HG03196 (cell line): Measurements from ENCODE around the gene TMCC2.

Source experiments
- ATAC-seq: cut with Tn5 transposase; IDR thresholded peaks from one replicate; pipeline ENCODE4 v1.9.1; 2021; ENCODE audit not compliant: unreplicated experiment

The TMCC2 gene

DNA sequence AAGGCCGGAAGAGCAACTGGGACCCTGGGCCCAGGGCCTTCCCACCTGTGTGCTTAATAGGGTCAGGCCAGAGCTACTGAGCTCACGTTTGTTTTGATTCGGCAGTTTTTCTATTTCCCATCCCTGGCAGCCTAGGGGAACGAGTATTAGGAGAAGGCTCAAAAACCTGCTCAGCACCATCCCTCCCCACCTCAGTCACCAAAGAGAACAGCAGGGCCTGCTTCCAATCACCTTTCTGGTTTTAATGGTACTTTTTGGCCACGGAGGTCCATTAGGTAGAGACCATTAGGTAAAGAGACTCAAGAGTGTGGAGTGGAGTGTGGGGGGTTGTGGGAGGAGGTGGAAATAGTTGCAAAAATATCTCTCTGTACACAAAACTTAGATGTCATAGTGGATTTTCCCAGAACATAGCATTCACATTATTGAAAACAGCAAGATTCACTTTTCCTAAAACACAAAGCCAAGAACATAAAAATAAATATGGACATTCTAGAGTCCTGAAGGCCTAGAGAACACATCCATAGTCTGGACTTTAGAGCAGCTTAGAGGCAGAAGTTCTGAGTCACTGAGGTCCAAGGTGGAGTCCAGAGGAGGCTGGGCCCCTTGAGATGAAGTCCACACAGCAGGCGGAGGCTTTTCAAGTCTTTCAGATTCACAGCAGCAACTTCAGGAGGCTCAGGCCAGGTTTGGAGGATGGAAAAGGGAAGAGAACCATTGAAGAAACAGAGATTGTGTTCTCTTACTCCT is 74.3 kb downstream of the TMCC2 start:
- ATAC-seq, result no peak

DNA sequence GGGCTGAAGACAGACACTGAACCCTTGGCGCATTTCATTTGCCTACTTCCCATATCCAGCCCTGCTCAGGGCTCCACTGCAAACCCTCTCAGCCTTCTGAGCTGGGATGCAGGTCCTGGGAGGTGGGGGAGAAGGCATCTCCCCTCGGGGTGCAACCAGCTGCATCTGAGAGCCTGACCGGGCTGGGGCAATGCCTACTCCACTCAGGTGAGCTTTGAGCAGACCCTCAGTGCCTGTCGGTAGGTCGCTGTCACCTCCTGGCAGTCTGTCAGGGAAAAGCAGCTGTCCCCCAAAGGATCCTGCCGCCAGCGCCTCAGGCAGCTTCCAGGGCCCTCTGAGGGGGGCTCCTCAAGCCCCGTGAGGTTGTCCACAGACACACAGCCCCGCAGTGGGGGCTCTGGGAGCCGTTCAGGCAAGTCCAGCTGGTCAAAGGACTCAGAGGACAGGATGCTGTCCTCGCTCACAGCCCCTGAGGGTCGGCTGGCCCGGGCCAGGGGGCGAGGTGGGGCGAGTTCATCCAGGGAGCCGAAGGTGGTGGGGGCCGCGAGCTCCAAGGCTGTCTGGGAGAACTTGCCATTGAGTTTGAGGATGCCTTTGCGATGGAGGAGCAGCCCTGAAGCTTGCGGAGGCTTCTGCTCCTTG is 75.6 kb downstream of the TMCC2 start:
- no peak for ATAC-seq

DNA sequence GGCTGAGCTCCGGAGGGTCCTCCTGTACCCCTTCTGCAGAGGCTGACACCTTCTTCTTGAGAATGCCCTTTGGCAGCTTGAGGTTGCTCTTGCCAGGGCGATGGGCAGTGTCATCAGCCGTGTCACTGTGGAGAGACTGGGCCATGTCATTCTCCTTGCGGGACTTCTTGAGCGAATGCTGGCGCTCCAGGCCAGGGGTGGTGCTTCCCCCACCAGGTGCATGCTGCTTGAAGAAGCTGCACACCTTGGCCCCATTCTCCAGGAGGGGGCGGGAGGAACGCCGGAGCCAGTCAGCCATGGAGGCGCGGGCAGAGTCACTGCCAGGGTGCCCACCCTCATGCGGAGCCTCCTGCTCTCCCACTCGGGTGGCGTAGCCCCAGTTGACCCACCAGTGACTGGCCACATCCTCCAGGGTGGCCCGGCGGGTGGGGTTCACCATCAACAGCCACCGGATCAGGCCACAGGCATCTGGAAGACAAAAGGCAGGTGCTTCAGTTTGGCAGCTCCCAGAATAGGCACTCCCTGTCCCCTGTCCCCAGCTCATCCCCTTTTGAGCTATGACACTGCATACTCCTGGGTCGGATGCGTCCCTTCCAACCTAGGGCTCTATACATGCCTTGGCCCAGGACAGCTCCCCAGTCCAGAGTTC is 76.4 kb downstream of the TMCC2 start:
- ATAC-seq, result no peak

DNA sequence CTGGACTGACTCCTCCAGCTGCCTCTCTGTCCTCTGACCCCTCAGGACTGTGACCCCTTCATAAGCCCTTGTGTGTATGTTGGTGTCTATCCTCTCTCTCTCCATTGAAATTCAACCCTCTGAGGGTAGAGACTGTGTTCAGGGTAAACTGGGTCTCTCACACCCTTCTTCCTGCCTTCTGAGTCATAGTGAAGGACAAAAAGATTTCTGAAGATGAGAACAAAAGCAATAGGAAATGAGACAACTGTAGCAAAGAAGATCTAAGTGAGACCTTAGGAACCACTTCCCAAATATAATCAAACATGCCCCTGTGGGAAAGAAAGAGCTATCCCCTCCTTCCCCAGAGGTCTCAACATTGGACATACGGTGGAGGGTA is 76.9 kb downstream of the TMCC2 start:
- no peak for ATAC-seq

DNA sequence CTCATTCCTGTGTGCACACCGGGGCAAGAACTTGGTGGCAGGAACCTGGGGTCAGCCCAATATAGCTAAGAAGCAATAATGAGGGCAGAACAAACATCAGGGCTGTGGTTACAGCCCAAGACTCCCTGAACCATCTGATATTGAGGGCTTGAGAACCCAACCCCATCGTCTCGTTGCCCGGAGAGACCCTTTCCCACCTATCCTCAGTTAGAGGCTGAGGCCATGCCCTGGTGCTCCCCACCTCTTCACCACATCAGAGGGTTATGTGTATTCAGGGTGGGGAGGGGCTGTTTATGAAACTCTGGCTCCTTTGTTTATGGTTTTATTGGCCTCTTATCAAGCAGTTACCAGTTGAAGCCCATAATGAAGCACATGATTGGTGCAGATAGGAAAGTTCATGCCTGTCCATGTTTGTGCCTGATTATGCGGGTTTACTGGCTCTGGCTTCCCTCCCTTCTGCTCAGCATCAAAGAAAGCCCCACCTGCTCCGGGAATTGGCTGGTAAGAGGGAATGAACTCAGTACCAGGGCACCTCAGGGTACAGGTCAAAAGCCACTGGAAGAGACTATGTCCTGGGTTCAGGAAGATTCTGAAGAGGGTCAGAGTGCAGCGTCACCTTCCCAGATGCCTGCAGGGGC is 79.3 kb downstream of the TMCC2 start:
- no peak for ATAC-seq

DNA sequence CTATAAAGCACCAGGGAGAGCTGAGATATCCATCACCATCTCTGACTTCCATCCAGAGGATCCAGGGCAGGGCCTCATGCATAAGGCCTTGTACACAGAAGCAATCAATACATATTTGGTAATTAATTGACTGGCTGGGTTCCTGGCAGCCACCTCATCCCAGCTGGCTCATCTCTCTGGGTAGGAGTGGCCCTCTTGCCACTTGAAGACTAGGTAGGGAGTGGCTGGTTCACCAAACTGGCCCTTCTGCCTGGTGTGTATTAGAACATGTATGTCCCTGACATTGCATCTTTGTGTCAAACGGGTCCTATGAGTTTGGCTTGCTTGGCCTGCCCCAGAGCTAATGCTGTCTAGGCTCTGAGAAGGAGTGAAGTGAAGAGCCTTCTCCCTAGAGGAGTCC is 82.0 kb downstream of the TMCC2 start:
- no peak for ATAC-seq

DNA sequence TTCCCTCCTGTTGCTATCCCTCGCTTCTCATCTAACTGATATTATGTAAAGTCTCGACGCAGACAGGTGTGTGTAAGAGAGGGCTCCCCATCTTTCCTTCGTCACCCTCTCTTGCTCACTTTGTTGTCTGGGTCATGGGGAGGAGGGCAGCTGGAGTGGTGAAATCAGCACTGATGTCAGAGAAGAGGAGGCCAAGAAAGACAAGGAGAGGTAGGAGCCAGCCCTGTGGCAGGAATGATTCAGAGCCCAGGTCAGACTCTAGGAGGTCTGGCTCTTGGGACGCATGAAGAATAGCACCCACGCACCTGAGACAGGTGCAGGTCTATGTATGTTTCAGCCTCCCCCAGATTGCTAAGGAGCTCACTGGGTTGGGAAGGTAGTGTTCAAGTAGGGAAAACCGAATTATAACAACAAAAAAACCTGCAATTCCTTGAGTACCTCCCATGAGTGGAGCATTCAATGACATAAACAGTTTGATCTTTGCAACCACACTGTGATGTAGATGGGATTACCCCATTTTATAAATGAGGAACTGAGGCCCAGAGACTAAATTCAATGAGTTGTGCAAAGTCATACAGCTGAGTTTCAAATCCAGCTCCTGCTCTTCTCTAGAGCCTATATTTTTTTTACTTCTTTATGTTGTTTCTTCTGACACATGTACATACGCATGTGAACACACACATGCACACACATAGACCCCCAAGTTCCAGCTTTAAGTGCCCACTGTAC is 83.4 kb downstream of the TMCC2 start:
- no peak for ATAC-seq

DNA sequence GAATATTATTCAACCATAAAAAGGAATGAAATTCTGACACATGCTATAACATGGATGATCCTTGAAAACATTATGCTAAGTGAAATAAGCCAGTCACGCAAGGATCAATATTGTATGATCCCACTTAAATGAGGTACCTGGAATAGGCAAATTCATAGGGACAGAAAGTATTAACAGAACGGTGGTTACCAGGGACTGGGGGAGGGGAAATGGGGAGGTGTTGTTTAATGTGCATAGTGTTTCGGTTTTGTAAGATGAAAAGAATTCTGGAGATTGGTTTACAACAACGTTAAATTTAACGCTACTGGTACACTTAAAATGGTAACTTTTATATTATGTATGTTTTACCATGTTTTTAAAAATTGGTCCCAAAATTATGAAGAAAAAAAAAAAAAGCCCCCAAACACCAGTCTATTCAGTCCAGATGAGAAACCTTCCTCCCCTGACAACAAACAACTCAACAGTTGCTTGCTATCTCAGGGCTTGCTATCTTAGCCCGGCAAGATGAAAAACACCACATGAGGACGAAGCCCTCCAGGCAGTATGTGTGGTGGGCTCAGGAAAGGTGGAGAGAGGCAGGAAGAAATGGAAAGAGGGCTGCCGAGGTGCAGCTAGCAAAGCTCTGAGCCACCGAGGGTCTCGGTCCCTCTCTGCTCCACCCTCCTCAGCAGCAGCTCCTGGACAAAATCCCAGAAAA is 85.3 kb downstream of the TMCC2 start:
- ATAC-seq, result no peak

DNA sequence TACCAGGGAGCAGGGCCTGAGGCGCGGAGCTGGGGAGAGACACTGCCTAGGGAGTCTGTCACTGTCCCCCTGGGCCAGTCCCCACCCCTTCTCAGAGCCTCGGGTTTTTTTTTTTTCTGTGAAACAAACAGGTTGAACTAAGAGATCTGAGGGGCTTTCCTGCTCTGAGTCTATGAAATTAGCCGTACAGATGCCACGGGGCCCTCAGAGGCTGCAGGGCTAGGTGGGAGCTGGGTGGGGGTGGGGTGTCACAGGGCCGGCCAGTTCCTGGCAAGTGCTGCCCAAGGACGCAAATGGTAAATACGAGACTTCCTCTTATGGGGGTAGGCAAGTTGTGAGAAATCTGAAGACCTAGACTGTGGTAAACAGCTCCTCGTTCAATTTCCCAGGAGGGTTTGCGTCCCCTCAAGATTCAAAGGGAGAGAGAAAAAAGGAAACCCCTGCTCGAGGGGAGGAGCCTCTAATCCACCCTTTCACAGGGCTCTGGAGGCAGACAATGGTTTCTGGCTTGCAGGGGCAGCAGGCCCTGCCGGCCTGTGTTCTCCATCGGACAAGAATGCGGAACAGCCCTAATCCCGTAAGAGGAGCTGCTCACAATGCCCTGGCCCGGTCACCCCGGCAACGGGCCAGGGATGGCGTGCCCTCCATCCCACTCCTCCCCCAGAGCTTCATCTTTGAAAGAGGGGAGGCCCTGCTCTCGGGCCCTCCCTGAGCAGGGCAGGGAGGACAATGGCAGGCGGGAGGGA is 86.0 kb downstream of the TMCC2 start:
- ATAC-seq, result no peak

DNA sequence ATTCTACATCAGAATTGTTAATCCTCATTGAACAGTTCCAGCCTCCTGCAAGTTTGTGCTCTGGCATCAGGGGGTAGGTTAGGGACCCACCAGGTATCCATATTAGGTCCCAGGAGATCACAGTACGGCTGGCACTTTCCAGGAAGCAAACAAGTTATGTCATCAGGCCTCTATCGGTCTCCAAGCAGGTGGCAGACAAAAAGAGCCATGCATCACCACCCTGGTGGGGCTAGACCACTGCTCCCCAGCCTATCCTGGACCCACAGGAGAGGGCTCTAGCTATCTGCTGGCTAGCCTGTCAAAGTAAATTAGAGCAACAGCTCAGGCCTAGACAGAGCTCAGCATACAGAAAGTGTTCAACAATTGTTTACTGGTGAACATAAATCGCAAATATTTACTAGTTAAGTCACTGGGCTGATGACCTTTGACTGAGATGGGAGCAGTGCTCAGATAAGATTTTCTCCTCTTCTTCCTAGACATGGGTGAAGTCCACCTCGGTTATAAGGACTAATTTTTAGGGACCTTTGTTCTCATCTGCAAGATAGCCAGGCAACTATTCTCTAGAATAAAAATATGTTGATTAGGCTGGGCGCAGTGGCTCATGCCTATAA is 87.4 kb downstream of the TMCC2 start:
- ATAC-seq, result no peak

DNA sequence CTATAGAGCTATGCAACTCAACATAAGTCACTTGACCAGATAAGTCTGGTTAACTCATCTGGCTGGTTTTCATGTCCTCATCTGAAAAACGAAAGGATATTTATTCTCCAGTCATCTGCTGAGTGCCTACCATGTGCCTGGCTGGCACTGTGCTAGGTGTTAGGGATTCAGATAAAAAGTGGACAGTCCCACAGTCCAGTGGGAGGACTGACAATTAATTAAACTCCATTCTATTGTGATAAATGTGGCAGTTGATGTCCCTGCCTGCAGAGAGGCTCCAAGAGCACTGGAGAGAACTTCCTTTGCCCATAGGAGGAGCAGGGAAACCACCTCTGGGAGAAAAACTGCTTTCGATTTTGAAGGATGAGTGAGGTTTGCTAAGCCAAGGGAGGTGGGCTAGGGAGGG is 88.4 kb downstream of the TMCC2 start:
- no peak for ATAC-seq

DNA sequence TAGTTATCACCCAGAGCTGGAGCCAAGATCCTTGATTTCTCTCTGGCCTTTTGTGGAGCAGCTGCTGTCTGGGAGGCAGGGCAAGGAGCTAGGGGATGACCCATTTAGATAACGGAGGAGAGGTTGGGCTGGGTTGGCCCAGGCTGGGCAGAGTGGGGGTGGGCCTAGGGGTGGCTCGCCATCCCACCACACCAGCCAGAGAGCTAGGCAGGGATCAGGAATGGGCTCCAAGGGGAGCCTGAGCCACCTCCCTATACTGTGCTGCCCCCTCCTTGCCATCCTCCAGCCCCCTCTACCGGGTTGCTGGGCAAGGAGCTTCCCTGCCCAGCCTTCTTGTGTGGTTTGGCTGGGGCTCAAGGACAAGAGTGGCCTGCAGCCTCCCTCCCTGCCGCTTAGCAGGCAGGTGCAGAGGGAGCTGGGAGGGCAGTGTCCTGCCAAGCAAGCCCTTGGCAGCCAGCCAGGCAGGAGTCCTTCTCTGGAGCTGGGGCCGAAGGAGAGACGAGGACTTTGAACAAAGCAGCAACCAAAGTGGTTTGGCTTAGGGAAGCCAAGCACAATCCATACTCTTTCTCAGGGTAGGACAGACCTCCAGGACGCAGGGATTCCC is 89.7 kb downstream of the TMCC2 start:
- ATAC-seq, result no peak

DNA sequence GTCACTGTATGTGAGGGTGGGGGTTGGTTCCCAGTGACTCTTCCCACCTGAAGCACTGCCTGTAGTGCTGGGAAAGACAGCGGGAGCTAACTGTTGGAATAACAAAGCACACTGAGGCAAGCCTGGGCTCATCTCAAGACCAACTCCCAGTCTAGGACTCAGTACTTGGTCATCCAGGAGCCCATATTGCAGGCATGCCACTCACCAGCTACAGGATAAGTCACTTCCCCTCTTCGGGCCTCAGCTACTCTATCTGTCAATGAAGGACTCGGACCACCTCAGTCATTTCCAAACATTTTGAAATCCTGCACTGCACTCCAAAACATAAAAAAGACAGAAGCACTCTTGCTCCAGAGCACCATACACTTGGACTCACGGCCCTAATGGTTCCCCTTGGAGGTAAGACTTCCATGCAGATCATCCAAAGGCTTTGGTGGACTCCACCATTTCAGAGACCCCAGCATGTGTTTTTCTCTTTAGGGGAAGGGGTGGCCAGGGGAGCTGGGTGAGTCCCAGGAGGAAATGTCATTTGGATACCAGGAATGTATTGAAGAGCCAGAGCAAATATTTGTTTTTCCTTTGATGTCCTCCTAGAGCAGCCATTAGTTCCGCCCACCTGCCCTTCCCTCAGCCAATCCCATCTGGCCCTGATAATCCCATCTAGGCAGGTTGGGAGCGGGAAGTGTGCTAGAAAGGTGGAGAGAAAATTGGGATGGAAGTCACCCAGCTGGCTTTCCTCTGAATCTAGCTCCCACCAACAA is 90.7 kb downstream of the TMCC2 start:
- no peak for ATAC-seq

DNA sequence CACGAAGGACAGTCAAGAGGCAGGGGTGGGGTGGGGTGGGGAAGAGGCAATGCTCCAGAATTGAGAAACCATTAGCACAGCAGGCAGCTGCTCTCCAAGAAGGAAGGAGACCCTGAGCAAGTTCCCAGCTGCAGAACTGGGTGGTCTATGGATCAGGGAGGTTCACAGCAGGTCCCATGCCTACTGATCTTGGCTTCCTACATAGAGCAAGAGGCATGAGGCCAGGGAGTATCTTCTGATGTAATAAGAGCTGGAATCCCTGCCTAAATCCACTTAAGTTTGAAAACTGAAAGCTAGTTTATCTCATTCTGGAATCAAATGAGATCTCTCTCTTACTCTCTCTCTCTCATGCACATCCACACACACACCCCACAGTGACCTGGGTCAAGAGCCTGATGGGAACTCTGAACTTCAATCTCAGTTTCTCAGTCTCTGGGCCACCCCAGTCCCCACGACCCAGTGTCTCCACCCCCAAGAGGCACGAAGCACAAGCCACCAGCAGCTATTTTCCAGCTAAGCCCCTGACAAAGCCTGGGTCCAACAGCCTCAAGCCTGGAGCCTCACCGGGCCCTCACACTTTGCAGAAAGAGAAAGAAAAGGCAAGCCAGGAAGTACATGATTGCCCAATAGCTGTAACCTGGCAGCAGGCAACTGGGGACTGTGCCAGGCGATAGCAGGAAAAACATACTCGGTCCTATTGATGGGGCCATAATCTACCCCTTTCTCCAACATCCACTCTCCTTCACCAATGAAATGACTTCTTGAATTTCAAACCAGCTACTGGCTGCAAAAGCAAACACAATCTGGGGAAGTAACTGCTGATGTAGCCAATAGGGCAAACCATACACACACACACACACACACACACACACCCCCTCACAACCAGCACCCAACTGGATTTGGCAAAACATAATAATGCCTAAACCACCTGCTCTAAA is 91.6 kb downstream of the TMCC2 start:
- ATAC-seq, result no peak

DNA sequence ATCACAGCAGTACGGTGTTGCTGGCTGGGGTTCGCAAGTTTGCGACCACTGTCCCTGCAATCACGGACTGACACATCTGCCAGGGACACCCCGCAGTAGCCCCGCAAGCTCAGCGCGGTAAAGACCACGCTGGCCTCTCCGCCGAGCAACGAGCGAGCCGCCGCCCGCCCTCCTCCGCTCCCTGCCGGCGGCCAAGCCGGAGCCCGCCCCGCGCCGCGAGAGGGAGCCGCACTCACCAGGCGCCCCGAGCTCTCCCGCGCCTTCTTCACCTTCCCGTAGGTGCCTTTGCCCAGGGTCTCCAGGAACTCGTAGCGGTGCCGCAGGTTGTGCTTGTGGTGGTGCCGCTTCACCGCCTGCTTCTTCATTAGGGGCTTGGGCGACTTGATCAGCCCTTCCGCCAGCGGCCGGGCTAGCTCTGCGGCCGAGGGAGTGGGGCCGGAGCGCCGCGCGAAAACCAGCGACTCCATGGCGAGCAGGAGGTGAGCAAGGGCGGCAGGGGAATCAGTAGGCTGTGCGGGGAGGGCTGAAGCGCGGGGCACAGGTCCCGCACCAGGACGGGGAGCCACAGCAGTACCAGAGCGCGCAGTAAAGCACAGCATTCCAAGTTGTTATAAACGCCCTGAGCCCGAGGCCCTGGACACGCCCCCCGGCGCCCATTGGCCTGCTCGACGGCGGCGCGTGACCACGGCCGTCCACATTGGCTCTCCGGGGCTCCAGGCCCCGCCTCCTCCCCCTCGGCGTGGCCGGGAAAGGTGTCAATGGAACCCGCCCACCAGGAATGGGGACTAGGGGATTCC is 93.6 kb downstream of the TMCC2 start, which contains the start of gene NUAK2:
TSS of gene NUAK2 (minus strand) at position 584 of the 797 bp plus-strand sequence. CDS start at position 467, 117 bp downstream.
- ATAC-seq, result no peak

DNA sequence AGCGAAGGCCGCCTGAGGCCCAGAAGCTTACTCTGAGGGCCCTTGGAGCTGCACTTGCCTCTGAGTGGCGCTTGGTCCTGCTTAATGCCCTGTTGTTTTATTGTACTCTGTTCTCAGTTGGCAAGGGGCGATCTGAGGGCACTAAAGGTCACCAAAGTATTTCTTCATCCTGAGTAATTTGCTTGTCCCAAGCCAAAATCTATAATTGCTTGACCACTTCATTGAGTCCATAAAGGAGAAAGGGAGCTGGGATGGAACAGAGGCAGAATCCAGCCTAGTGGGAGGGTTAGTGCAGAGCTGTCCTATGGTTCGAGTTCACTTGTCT is 94.2 kb downstream of the TMCC2 start:
- ATAC-seq, result no peak
